KOPT-K1 (cell line): ENCODE results near the gene TLE5.
A peak's percentile ranks its signal among the peaks of the same experiment; 100 is the strongest.
"Not testable (repeated sequence)": the region's sequence is repeated elsewhere in the genome, so short reads cannot be mapped to it uniquely, and the experiment has no call there.

Source experiments
- H3K27ac ChIP-seq: fragments of 200-600 bp; sonication (generic); 2 replicates; pipeline ENCODE4 v1.5.1; 2016; ENCODE audit warnings: antibody characterized with exemption, mild to moderate bottlenecking, low read depth, low read length; ENCODE audit not compliant: poor library complexity, severe bottlenecking
- H3K36me3 ChIP-seq: fragments of 200-600 bp; sonication (generic); 2 replicates; pipeline ENCODE4 v1.5.1; 2017; ENCODE audit warnings: antibody characterized with exemption, mild to moderate bottlenecking, low read length, moderate library complexity; ENCODE audit not compliant: insufficient read depth
- H3K9me3 ChIP-seq: fragments of 200-600 bp; sonication (generic); 2 replicates; pipeline ENCODE4 v1.5.1; 2017; ENCODE audit warnings: antibody characterized with exemption, low read length, mild to moderate bottlenecking; ENCODE audit not compliant: insufficient read depth, poor library complexity, severe bottlenecking

TLE5 gene

DNA sequence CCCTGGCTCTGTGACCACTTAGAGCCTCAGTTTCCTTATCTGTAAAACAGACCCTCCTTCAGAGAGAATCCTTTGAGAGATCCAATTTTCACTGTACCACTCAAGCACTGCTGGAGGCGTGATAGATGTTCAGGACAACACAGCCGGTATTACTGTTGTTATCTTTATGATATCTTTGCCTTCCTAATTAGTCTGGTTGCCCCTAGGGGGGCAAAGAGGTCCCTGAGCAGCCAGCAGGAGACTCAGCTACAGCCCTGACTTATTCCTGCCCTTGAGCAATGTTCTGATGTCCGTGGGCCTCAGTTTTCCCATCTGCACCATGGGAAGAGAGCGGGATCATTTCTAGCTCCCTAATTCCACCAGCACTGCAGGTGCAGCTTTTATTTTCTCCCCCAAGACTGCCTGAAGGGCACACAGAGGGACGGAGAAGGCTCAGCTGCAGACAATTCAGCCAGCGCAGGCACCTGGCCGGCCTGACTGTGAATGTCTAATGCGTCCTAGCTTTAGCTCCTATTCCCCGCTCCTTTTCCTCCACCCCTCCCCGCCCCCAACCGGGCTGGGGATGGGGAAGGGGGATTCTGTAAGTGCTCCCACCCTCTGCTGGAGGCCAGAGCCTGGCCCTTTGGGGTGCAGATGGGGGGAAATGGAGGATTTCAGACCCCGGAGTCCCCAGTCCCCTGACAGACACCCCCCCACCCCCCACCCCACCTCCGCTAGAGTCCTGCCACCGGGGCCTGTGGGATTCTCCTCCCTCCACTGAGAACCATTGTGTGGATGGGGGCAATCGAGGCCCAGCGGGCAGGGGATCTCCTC, 16.2 kb downstream of the TLE5 start:
- Histone ChIP-seq H3K36me3 (no peaks in the 10 kb centered on the region), H3K27ac (no peak overlapping the region), H3K9me3 (no peaks in the 10 kb centered on the region)

DNA sequence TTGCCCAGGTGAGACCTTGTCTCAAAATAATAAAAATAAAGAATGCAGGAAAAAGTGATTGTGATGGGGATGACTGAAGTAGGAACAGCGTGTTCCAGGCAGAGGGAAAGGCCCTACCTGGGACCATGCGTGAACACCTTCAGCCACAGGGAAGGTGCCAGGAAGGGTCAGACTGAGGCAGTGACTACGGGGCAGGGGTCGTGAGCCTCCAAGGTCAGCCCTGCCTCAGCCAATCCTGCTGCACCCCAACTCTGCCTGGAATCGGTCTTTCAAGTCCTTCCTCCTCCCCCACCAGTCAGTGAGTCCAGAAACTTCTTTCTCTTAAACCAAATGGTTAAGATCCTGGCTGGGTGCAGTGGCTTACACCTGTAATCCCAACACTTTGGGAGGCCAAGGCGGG, 17.1 kb downstream of the TLE5 start:
- H3K27ac ChIP-seq: no peak overlapping the region
- H3K9me3 ChIP-seq: no peaks in the 10 kb centered on the region
- H3K36me3 ChIP-seq: no peaks in the 10 kb centered on the region

DNA sequence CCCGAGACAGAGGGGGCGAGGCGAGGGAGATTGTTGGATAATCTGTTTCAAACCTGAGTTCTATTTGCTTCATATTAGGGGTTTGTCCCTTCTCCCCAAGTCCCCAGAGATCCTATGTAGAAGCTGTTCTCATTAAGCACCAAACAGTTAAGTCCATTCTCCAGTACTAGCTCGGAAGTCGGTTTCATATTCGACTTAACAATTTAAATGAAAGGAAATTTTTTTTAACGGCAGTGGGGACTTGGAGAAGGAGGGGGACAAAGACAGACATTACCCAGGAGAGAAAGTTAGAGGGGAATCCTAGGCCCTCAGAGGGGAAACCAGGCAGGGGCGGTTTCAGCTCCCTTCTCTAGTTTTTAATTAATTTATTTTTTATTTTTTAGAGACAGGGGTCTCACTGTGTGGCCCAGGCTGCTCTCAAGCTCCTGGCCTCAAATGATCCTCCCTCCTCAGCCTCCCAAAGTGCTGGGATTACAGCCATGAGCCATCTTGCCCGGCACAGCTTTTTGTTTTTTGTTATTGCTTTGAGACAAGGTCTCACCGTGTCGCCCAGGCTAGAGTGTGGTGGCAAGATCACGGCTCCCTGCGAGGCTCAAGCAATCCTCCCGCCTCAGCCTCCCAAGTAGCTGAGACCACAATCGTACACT, 19.6 kb downstream of the TLE5 start:
- H3K36me3 ChIP-seq: no peaks in the 10 kb centered on the region
- no peaks in the 10 kb centered on the region for H3K9me3 ChIP-seq
- H3K27ac ChIP-seq: no peak overlapping the region

DNA sequence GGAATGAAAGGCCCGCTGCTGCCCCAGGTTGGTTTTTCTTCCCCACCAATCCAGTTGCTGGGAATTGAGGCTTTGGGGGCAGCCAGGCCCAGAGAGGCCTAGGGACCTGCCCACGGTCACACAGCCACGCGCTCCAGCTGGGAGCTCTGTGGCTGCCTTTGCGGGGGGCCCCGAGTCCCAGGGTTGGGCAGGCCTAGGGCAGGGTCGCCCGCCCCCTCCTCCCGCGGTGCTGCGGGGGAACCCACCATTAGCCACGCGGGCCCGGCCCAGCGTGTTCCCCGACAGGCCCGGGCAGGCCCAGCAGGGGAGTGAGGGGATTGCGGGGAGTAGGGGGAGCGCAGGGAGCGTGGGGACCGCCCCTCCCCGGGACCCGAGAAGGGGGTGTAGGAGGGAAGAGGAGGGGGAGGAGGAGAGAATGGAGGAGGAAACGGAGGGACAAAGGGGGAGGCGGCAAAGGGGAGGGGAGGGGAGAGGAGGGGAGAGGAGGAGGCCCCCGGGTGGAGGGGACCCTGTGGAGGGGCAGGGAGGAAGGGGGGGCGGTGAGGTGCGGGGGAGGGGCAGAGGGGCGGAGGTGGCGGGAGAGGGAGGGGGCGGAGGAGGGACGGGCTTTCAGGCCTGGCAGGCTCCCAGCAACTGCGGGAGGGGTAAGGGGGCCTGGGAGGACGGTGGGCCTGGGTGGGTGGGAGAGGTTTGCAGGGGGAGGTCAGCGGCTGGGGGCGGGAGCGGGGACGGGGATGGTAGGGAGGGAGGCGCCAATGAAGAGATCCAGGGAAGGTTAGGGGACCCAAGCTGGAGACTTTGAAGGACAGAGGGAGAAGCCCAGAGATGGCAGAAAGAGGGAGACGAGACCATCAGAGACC, 20.3 kb downstream of the TLE5 start:
- H3K9me3 ChIP-seq: no peaks in the 10 kb centered on the region
- H3K36me3 ChIP-seq: no peaks in the 10 kb centered on the region
- no peak overlapping the region for H3K27ac ChIP-seq

DNA sequence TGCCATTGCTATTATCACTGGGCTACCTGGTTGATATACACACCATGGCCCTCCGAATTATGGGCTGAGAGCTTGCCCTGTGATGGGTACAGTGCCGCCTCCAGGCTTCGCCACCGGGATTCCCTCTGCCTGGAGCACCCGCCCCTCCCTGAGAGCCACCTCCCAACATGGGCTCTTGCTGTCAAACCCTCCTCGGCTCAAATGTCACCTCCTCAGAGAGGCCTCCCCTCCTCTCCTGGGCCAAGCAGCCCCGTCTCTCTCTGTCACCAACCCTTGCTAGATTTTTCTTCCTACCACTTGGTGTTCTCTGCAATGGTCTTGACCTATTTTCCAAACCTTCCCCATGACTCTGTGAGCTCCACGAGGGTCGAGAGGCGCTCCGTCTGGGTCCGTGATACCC, 21.0 kb downstream of the TLE5 start:
- H3K36me3 ChIP-seq: no peaks in the 10 kb centered on the region
- no peak overlapping the region for H3K27ac ChIP-seq
- H3K9me3 ChIP-seq: no peaks in the 10 kb centered on the region

DNA sequence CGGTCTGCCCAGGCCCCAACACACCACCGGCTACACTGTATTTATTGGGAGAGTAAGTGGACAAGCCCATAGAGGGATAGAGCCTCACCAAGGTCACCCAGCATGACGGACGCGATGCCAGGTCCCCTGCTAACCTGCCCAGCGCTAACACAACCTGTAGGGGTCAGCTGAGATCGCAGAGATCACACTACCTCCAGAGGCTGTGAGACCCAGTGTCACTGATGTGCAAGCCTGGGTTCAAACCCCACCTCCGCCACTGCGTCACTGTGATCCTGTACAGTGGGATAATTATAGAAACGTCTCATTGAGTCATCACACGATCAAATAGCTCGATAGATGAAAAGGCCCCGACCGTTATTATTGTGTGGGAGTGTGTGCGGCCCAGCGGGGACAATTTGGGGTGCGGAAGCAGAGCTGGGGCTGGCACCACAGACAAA, 22.6 kb downstream of the TLE5 start:
- Histone ChIP-seq H3K9me3 (no peaks in the 10 kb centered on the region), H3K36me3 (no peaks in the 10 kb centered on the region), H3K27ac (no peak overlapping the region)

DNA sequence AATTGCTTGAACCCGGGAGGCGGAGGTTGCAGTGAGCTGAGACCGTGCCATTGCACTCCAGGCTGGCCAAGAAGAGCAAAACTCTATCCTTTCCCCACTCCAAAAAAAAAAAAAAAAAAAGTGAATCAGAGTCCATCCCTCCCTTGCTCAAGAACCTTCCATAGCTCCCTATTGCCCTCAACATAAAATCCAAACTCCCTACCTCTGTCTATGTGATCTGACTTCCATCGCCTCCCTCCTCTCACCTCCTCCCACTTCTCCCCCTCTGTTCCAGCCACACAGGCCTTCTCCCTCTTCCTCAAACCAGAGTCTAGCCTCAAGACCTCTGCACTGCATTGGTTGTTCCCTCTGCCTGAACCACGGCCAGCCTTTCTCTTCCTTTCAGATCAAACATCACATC, 23.2 kb downstream of the TLE5 start:
- no peaks in the 10 kb centered on the region for H3K36me3 ChIP-seq
- no peak overlapping the region for H3K27ac ChIP-seq
- H3K9me3 ChIP-seq: no peaks in the 10 kb centered on the region

DNA sequence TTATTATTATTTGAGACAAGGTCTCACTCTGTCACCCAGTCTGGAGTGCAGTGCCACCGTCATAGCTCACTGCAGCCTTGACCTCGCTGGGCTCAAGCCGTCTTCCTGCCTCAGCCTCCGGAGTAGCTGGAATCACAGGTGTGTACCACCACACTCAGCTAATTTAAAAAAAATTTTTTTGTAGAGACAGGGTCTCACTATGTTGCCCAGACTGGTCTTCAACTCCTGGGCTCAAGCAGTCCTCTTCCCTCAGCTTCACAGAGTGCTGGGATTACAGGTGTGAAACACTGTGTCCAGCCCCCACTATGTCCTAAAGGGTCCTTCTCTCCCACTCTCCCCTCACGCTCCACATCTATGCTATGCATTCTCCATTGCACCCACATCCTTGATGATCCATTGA, 24.1 kb downstream of the TLE5 start:
- H3K9me3 ChIP-seq: no peaks in the 10 kb centered on the region
- H3K27ac ChIP-seq: no peak overlapping the region
- no peaks in the 10 kb centered on the region for H3K36me3 ChIP-seq

DNA sequence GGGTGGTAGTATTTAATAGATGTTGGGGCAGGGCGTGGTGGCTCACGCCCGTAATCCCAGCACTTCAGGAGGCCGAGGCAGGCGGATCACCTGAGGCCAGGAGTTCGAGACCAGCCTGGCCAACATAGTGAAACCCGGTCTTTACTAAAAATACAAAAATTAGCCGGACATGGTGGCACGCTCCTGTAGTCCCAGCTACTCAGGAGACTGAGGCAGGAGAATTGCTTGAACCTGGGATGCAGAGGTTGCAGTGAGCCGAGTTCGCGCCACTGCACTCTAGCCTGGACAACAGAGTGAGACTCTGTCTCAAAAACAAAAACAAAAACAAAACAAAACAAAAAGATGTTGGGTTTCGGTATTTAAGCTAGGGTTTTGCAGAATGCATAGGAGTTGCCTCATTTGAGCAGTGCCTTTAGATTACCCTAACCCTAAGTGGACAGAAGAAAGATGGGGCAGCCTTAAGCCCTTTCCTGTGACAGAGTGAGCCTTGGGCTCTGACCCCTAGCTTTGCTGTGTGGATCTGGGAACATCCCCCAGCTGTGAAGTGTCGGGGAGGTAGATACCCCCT, 25.2 kb downstream of the TLE5 start:
- not testable (repeated sequence) for H3K36me3 ChIP-seq, H3K9me3 ChIP-seq, H3K27ac ChIP-seq

DNA sequence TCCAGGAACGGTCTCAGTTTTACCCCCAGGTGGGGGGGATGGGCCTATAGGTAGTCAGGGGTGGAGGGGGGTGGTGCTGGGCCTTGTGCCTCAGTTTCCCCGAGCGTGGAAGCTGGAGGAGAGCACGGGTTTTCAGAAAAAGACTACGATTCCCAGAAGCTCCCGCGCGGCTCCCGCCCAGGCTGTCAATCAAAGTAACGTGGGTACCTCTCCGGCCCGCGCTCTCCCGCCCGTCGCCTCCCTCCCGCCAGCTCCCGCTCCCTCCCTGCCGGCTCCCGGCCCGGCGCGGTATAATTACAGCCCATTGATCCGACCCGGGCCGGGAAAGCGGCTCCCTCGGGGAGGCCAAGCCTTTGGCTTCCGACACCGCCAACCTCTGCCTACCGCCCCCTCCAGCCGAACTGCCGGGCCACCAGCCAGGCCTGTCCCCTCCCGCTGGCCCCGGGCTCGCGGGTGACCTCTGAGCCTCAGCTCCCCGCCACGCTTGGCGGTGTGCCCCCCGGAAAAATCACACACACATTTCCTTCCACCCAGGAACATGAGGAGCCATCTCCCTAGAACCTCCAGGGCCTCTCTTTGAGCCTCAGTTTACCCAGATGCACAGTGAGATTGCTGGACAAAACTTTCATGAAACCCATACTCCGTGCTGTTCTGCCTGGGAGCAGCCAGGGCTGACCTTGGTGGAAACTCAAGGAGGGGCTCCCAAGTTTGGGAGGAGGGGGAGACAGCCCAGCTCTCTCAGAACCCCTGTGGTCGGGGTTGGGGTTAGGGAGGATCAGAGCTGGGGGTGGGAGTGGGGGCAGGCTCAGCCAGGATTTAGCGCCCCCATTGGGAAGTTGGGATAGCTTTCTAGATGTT, 25.9 kb downstream of the TLE5 start:
- Histone ChIP-seq H3K36me3 (no peaks in the 10 kb centered on the region), H3K27ac (peak overlapping the region; percentile 52)

DNA sequence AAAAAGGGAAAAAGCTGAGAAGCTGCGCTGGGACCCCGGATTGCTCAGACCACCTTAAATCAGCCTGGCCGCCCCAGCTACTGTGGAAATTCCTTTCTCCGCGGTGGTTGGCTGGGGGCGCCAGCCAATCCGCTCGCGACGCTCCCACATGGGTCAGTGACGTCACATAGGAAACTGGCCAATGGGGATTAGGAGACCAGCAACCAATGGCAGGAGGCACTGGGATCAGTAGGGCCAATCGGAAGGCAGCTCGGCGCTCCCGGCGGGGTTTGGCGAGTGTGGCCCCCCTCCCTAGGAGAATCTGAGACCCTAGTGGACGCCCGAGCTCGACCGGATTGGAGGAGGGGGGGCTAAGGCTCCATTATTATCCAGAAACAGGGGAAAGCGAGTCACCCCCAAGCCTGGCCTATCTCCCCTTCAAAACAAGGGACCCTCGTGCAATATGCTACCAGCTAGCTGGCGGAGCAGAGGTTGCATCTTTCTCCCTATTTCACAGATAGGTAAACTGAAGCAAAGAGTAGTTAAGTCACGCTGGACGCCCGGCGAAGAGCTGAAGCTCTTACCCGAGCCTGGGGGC, 26.7 kb downstream of the TLE5 start:
- Histone ChIP-seq H3K9me3 (no peaks in the 10 kb centered on the region), H3K36me3 (no peaks in the 10 kb centered on the region), H3K27ac (peak overlapping the region; percentile 52)

More for the DNA sequence above, 25.9 kb downstream of the TLE5 start:
- no peaks in the 10 kb centered on the region for H3K9me3 ChIP-seq

DNA sequence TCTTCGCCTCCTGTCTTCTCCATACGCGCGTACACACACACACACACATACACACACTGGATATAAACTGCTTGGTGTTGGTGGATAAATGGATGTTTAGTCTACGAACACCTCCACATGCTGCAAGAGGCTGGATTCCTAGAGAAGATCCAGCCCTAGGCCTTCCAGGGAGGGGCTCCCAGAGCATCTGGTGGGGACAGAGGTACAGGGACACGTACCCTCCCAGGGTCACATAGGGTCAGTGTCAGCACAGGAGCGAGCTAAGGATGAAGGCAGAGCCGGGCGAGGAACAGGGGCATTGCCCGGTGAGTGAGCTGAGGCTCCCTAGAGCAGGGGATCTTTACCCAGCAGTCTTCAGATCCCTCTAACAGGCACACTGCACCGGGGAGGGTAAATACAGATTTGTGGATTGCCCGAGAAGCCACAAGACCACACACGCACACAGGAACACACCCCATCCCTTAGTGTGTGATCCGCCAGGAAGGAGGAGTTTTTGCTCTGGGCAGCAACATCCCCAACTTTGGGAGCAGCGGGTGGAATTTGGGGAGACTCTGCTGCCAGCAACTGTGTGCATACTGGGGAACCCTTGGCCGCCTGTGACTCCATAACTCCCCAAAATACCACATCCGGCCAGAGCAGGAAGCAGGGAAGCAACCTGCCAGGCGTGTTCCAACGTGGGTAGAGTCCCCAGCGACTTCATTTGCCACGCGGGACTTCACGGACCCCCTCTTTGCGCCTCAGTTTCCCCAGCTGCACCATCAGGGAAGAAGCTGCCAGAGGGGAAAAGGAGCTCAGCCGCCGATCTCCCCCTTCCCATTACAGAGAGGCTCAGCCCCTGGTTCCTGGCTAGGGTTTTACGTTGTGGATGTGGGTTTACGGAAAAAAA, 27.4 kb downstream of the TLE5 start:
- Histone ChIP-seq H3K27ac (no peak overlapping the region), H3K9me3 (no peaks in the 10 kb centered on the region), H3K36me3 (no peaks in the 10 kb centered on the region)

DNA sequence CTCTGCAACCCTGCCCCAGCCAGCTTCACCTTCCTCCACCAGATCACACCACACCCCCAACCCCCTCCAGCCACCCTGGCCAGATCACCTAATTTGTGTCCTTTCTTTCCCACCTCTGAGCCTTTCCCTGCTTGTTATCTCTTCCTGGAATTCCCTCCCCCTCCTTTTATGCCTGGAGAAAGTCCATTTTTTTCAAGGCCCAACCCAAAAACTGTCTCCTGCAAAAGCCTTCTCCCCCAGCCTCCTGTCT, 28.0 kb downstream of the TLE5 start:
- H3K27ac ChIP-seq: no peak overlapping the region
- no peaks in the 10 kb centered on the region for H3K36me3 ChIP-seq
- H3K9me3 ChIP-seq: no peaks in the 10 kb centered on the region
